Fibroblast of peridontal ligament (primary cell): ENCODE data around the gene MEIOSIN.
"Not testable (repeated sequence)": the region's sequence is repeated elsewhere in the genome, so short reads cannot be mapped to it uniquely, and the experiment has no call there.

ENCODE experiments used
- DNase-seq: peaks from one replicate; pipeline ENCODE4 v3.0.0-alpha.2; 2010; ENCODE audit errors: extremely low read depth

The MEIOSIN gene

GRCh38 chr19:45733160-45733810, at the start of gene MEIOSIN:
MEIOSIN (plus strand) TSS chr19:45733439; CDS start chr19:45735377, 1,938 bp downstream.
- no peak for DNase-seq

DNA sequence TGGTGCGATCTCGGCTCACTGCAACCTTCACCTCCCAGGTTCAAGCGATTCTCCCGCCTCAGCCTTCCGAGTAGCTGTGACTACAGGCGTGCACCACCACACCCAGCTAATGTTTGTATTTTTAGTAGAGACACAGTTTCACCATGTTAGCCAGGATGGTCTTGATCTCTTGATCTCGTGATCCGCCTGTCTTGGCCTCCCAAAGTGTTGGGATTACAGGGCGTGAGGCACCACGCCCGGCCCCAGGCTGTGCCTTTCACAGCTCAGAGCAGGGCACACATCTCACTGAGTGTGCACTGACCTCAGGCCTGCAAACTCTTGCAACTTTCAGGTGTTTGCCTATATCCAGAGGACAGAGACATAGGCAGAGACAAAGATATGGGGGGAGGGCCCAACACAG, 48.2 kb upstream of the MEIOSIN start:
- not testable (repeated sequence) for DNase-seq

GRCh38 chr19:45687599-45687998, 45.6 kb upstream of the MEIOSIN start:
- no peak for DNase-seq

DNA sequence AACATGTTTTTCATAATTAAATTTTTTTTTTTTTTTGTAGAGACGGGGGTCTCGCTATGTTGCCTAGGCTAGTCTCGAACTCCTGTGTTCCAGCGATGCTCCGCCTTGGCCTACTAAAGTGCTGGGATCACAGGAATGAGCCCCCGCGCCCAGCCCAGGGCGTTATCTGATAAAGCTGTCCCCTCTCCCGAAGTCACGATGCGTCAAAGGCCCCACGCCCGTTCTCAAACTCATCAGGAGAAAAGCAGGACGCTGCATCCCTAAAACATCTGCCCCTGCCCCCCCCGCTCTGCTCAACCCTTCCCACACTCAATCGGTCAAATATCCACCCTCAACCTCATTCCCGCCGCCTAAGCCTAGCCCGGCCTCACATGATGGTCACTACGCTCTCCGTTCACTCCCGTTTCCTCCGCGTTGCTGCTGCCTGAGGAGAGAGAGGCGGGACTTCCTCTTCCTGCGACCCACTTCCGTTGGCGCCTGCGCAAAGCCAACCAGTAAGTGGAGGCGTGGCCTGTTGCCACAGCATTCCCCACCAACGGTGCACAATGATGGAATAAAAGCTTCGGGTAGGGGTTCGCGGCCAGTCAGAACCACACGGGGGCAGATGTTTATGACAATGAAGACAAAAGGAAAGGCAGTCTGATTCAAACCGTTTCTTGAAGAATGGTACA, 41.6 kb upstream of the MEIOSIN start, which contains the start of gene SNRPD2:
Gene SNRPD2 (minus strand): TSS at position 438 of the 671 bp plus-strand sequence. CDS start 65 bp downstream, at position 373.
- peak; percentile 94 for DNase-seq

- DNase-seq: peak; percentile 98
Measured at GRCh38 chr19:45692187-45693105, 40.8 kb upstream of the MEIOSIN start, which contains the start of gene QPCTL. QPCTL (plus strand) TSS chr19:45692666; CDS start chr19:45692704, 38 bp downstream.

DNA sequence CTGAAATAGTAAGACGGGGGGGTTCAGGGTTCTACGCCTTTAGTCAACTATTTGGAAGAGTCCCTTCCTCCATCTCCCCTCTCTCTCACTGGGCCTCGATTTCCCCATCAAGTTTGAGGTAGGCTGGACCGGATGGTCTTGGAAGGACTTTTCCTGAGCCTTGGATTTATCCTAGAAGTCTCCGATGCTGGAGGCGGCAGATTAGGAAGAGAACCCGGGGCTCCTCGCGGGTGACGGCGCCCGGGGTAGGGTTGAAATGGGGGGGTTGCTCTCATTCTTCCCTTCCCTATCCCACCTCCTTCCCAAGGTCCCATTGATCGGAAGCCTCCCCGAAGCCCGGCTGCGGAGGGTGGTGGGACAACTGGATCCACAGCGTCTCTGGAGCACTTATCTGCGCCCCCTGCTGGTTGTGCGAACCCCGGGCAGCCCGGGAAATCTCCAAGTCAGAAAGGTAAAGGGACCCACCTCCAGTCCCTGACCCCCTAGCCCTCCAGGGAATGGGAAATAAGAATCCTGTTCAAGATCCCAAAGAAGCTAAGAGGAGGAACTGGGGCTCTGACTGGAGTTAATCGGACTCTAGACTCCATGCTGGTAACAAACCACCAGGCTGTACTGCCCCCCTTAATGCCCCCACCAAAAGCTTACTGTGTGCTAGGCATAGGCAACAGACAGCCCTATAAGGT, 40.0 kb upstream of the MEIOSIN start:
- peak; percentile 64 for DNase-seq

- DNase-seq: no peak
Measured at GRCh38 chr19:45701676-45702075, 31.6 kb upstream of the MEIOSIN start.

- no peak for DNase-seq
Measured at GRCh38 chr19:45705115-45705514, 28.1 kb upstream of the MEIOSIN start.

DNA sequence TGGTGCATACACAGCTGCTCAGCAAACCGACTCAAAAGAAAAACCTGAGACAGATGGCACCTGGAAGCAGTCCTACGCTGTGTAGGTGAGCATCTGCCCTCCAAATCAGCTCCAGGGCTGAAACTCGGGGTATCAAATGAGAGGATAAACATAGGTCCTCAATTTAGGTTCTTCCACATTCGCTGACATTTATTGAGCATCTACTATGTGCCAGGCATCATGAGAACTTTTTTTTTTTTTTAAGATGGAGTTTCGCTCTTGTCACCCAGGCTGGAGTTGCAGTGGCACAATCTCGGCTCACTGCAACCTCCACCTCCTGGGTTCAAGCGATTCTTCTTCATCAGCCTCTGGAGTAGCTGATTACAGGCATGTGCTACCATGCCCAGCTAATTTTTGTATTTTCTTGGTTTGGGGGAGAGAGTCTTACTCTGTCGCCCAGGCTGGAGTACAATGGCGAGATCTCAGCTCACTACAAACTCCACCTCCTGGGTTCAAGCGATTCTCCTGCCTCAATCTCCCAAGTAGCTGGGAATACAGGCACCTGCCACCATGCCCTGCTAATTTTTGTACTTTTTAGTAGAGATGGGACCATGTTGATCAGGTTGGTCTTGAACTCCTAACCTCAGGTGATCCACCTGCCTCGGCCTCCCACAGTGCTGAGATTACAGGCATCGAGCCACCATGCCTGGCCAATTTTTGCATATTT, 27.4 kb upstream of the MEIOSIN start:
- no peak for DNase-seq

- DNase-seq: no peak
Measured at GRCh38 chr19:45710356-45711130, 22.7 kb upstream of the MEIOSIN start.

DNA sequence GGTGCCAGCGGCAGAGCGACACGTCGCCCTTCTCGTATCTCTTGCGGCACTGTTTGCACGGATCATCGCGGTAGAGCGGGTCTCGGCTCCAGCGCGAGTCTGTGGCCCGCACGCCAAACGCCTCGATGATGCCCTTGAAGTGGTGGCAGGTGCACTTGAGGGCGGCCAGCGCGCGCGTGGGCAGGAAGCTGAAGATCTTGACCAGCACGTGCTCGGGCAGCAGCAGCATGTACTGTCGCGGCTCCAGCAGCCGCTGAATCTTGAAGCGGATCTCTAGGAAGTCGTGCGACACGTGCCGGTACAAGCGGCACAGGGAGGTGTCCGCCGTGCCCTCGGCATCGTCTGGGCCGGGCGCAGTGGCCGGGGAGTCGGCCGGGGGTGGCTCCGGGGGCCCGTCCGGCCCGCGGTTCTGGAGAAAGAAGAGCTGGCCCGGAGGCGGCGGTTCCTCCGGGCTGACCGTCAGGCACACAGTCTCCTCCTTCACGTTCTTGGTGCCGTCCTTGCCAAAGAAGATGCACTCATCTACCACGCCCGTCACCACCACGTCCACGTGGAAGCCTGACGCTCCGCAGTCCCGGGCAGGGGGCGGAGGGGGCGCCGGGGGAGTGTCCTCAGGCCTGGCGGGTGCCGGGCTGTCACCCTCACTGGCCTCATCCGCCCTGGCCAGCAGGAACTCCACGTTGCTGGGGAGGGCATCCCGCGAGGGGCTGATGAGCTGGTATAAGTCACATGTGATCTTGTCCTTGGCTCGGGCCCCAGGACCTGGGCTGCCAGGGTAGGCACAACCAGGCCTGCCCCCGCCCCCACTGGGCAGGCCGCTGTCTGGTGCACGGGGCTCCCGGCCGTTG, 21.2 kb upstream of the MEIOSIN start:
- DNase-seq: no peak

DNA sequence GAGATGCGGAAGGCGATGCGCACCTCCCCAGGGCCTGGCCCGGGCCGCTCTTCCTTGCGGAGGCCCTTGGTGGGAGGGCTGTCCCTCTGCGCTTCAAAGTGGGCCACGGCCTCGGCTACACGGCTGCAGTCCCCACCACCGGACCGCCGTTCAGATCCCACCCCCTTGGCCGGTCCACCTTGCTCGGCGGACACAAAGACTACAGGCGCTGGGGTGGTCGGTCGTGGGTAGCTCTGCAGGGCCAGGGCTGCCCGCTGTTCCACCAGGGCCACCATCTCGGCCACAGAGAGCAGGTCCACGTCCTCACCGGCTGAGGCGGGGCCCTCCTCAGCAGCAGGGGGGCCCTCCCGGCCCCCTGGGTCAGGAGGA, 20.6 kb upstream of the MEIOSIN start:
- no peak for DNase-seq

DNA sequence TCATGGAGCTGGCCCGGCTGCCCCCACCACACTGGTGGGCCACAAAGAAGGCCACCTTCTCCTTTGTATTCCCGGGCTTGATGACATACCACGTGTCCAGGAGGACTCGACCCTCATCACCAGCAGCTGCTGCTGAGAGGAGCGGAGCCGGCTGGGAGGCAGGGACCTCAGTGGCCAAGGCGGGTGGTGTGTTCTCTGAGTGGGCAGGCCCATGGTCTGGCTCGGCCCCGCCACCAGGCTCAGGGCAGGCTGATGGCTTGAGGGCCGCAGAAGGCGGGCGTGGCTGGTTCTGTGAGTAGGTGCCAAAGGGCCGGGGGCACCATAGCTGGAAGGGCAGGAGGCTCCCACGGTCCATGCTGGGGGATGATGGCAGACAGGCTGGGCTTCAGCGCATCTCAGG, 20.1 kb upstream of the MEIOSIN start:
- no peak for DNase-seq

GRCh38 chr19:45715139-45715538, 18.1 kb upstream of the MEIOSIN start:
- DNase-seq: no peak

DNA sequence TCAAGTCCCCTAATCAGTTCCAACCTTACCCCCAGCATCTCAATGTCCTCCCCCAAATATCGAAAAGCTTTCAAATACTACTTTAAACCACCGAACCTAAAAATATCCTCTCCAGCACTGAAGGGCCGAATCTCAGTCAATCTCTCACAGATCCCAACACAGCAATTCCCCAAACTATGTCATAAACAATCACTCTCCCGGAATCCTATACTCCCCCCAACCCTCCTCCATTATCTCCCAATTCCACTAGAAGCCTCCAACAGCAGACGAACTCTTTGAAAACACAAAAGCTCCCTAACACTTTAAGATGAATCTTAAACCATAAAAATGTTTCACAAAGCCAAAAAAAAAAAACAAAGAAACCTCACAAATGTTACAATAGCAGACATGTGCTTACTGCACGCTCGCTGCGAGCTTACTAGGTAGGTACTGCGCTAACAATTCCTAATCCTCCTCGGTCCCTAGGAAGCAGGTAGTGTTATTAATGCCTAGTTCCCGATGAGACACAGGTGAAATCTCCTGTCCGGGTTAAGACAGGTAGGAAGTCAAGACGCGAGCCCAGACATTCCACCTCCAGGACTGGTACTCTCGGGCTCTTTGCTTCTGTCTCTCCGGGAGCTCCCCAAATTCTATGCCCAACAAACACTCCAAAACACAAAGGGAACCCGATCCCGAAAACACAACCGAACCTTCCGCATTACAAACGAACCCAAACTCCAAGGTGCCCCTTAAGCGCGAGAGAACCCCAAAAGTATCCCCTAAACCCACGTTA, 16.7 kb upstream of the MEIOSIN start:
- DNase-seq: peak; percentile 46

GRCh38 chr19:45717131-45717982, 15.9 kb upstream of the MEIOSIN start:
- DNase-seq: peak; percentile 98

GRCh38 chr19:45717983-45718650, 15.1 kb upstream of the MEIOSIN start:
- no peak for DNase-seq
